HFFc6 (cell line): Measurements from ENCODE around the gene PIGN. TPM values are rescaled to one million over a fixed set of nuclear protein-coding genes. Genes with fewer than 3 reads are reported as not detected.

Experiments used
- DNase-seq: peaks from one replicate; pipeline ENCODE4 v3.0.0-alpha.2; 2018
- H3K27ac Mint-ChIP-seq: 2 replicates; pipeline ENCODE4 v1.8.0; 2020; ENCODE audit warnings: mild to moderate bottlenecking, mixed read lengths
- H3K27me3 Mint-ChIP-seq: 2 replicates; pipeline ENCODE4 v1.8.0; 2021; ENCODE audit warnings: mild to moderate bottlenecking, moderate library complexity, mixed read lengths; ENCODE audit not compliant: insufficient read depth
- H3K36me3 Mint-ChIP-seq: 2 replicates; pipeline ENCODE4 v1.8.0; 2021; ENCODE audit warnings: low read depth, mixed read lengths
- H3K4me1 Mint-ChIP-seq: 2 replicates; pipeline ENCODE4 v1.8.0; 2020; ENCODE audit warnings: low read depth, mixed read lengths
- H3K4me3 Mint-ChIP-seq: 2 replicates; pipeline ENCODE4 v1.8.0; 2020; ENCODE audit warnings: mild to moderate bottlenecking, moderate library complexity, mixed read lengths
- H3K9me3 Mint-ChIP-seq: 2 replicates; pipeline ENCODE4 v1.8.0; 2020; ENCODE audit warnings: mild to moderate bottlenecking, mixed read lengths
- CTCF ChIP-seq: fragments of 200-600 bp; sonication (generic); IDR thresholded peaks from 2 replicates; pipeline ENCODE4 v1.5.0; 2021; ENCODE audit warnings: antibody characterized with exemption, mild to moderate bottlenecking
- total RNA-seq, 6 experiments: library from RNA; stranded (reverse); fragmentation: NEBNext Ultra II Directional; extraction: Animal tissue kit (Norgen Biotek cat#: 25700); gene quantifications; 2 replicates in 1 of 6; 3 replicates in 5 of 6; pipeline ENCODE4 v1.2.3, GENCODE V29; 2021

PIGN gene
- total RNA-seq, 6 experiments from 2014 or later: 21.0 to 25.9 (median 24.7) TPM

GRCh38 chr18:62085756-62086155, 101.1 kb downstream of the PIGN start:
- H3K9me3 Mint-ChIP-seq: no peaks in the 10 kb centered on the region
- no peak for DNase-seq
- H3K36me3 Mint-ChIP-seq: peaks cover 9% of the 10 kb centered on the region
- H3K4me3 Mint-ChIP-seq: no peak overlapping the region
- H3K4me1 Mint-ChIP-seq: peaks cover 7% of the 10 kb centered on the region; the same call in 1 of the 2 replicates
- no peak for TF ChIP-seq CTCF
- no peaks in the 10 kb centered on the region for H3K27me3 Mint-ChIP-seq
- no peak overlapping the region for H3K27ac Mint-ChIP-seq

- H3K27me3 Mint-ChIP-seq: no peaks in the 10 kb centered on the region
- no peak overlapping the region for H3K4me3 Mint-ChIP-seq
- no peak overlapping the region for H3K27ac Mint-ChIP-seq
Observed at GRCh38 chr18:62081761-62082294, 105.0 kb downstream of the PIGN start.

GRCh38 chr18:62081248-62081647, 105.6 kb downstream of the PIGN start:
- no peak for TF ChIP-seq CTCF

More at GRCh38 chr18:62081761-62082294, 105.0 kb downstream of the PIGN start:
- no peak for TF ChIP-seq CTCF
- Mint-ChIP-seq H3K36me3 (peaks cover 4% of the 10 kb centered on the region), H3K9me3 (no peaks in the 10 kb centered on the region), H3K4me1 (peaks cover 7% of the 10 kb centered on the region; the same call in 1 of the 2 replicates)
- DNase-seq: no peak

GRCh38 chr18:62080172-62080900, 106.5 kb downstream of the PIGN start:
- Mint-ChIP-seq H3K27me3 (no peaks in the 10 kb centered on the region), H3K36me3 (no peaks in the 10 kb centered on the region; the same call in 1 of the 2 replicates), H3K4me1 (peaks cover 12% of the 10 kb centered on the region; the same call in 1 of the 2 replicates), H3K4me3 (no peak overlapping the region), H3K27ac (no peak overlapping the region), H3K9me3 (no peaks in the 10 kb centered on the region)
- no peak for DNase-seq
- TF ChIP-seq CTCF: no peak

More at GRCh38 chr18:62081248-62081647, 105.6 kb downstream of the PIGN start:
- no peaks in the 10 kb centered on the region; the same call in 1 of the 2 replicates for H3K36me3 Mint-ChIP-seq
- no peak for DNase-seq
- H3K9me3 Mint-ChIP-seq: no peaks in the 10 kb centered on the region
- no peaks in the 10 kb centered on the region for H3K27me3 Mint-ChIP-seq
- H3K27ac Mint-ChIP-seq: no peak overlapping the region
- no peak overlapping the region for H3K4me3 Mint-ChIP-seq
- H3K4me1 Mint-ChIP-seq: peaks cover 9% of the 10 kb centered on the region; the same call in 1 of the 2 replicates

GRCh38 chr18:62073461-62074281, 113.2 kb downstream of the PIGN start:
- no peak for TF ChIP-seq CTCF
- Mint-ChIP-seq H3K4me3 (no peak overlapping the region), H3K27me3 (no peaks in the 10 kb centered on the region; the same call in 1 of the 2 replicates), H3K36me3 (peaks cover 2% of the 10 kb centered on the region), H3K9me3 (no peaks in the 10 kb centered on the region), H3K4me1 (peaks cover 12% of the 10 kb centered on the region; the same call in 1 of the 2 replicates), H3K27ac (no peak overlapping the region)
- DNase-seq: no peak
